ENCODE data around the gene LMX1A. TPM values are rescaled to one million over a fixed set of nuclear protein-coding genes. Genes with fewer than 3 reads are reported as not detected.

The LMX1A gene
- total RNA-seq, 1 donor from 2014 or later = not detected

DNA sequence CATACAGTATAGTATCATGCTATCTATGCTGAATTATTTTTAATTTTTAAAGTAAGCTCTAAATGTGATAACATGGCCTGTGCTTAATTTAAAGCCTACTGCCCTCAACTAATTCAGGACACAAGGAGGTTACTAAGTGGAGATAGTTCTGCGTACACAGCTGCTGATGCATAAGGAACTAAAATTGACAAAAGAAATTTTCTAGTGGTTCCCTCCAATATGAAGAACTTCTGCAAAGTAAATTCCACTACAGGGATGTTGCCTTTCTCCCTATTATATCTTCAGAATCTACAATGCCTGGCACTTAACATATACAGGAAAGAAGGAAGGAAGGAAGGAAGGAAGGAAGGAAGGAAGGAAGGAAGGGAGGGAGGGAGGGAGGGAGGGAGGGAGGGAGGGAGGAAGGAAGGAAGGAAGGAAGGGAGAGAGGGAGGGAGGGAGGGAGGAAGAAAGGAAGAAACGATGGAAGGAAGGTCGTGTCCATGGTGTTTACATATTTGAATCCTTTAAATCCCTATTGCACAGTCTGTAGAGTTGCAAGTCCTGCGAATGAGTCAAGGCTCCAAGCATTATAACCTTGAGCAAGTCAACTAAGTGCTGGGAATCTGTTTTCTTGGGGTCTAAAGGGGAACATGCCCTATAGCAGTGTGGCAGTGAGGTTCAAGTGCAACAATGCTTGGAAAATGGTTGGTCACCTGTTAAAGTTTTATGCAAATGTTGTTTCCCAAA lies 171.2 kb downstream of the LMX1A start:
- no peaks in the 10 kb centered on the region for H3K36me3 Mint-ChIP-seq (ENCODE audit: unreplicated experiment)
- peaks cover 12% of the 10 kb centered on the region for H3K9me3 Mint-ChIP-seq (ENCODE audit: unreplicated experiment)
- H3K4me1 Mint-ChIP-seq (ENCODE audit: unreplicated experiment) = no peaks in the 10 kb centered on the region
- H3K27me3 Mint-ChIP-seq (ENCODE audit: unreplicated experiment) = no peaks in the 10 kb centered on the region
- TF ChIP-seq, protein P1, sequence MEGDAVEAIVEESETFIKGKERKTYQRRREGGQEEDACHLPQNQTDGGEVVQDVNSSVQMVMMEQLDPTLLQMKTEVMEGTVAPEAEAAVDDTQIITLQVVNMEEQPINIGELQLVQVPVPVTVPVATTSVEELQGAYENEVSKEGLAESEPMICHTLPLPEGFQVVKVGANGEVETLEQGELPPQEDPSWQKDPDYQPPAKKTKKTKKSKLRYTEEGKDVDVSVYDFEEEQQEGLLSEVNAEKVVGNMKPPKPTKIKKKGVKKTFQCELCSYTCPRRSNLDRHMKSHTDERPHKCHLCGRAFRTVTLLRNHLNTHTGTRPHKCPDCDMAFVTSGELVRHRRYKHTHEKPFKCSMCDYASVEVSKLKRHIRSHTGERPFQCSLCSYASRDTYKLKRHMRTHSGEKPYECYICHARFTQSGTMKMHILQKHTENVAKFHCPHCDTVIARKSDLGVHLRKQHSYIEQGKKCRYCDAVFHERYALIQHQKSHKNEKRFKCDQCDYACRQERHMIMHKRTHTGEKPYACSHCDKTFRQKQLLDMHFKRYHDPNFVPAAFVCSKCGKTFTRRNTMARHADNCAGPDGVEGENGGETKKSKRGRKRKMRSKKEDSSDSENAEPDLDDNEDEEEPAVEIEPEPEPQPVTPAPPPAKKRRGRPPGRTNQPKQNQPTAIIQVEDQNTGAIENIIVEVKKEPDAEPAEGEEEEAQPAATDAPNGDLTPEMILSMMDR (IDR thresholded peaks at IDR 0.05) = no peak
- no peak overlapping the region for H3K4me3 Mint-ChIP-seq (ENCODE audit: unreplicated experiment)
- no peak for DNase-seq (ENCODE audit: extremely low spot score, unreplicated experiment)
- H3K27ac Mint-ChIP-seq (ENCODE audit: unreplicated experiment) = no peak overlapping the region

DNA sequence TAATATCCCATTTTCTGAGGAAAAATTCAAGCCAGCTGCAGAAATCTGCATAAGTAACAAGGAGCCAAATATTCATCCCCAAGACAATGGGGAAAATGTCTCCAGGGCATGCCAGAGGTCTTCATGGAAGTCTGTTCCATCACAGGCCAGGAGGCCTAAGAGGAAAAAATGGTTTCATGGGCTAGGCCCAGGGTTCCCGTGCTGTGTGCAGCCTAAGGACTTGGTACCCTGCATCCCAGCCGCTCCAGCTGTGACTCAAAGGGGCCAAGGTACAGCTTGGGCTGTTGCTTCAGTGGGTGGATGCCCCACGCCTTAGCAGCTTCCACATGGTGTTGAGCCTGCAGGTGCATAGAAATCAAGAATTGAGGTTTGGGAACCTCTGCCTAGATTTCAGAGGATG lies 173.5 kb downstream of the LMX1A start:
- Mint-ChIP-seq H3K27me3 (ENCODE audit: unreplicated experiment) (no peaks in the 10 kb centered on the region), H3K9me3 (ENCODE audit: unreplicated experiment) (peaks cover 12% of the 10 kb centered on the region), H3K4me1 (ENCODE audit: unreplicated experiment) (no peaks in the 10 kb centered on the region)

DNA sequence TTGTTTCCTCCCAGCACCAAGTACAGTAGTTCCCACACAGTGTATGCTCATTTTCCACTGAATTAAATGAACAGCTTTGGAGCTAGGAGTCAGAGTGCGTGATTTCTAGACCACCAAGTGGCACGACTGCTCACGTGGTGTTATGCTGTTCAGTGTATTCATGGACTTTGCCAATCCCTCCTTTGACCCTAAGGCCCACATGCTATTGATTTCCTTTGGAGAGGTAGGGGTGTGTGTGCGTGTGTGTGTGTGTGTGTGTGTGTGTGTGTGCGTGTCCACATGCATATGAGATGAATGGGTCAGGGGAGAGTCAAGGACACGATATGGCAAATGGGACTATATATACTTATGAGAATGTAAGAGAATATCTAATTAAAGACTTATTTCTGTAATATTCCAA lies 177.2 kb downstream of the LMX1A start:
- Mint-ChIP-seq H3K4me3 (ENCODE audit: unreplicated experiment) (no peak overlapping the region), H3K9me3 (ENCODE audit: unreplicated experiment) (peaks cover 12% of the 10 kb centered on the region), H3K27me3 (ENCODE audit: unreplicated experiment) (no peaks in the 10 kb centered on the region), H3K36me3 (ENCODE audit: unreplicated experiment) (no peaks in the 10 kb centered on the region), H3K27ac (ENCODE audit: unreplicated experiment) (no peak overlapping the region), H3K4me1 (ENCODE audit: unreplicated experiment) (no peaks in the 10 kb centered on the region)
- TF ChIP-seq, protein P1 (IDR thresholded peaks at IDR 0.05) = no peak
- DNase-seq (ENCODE audit: extremely low spot score, unreplicated experiment) = no peak

More for the DNA sequence above, 173.5 kb downstream of the LMX1A start:
- Mint-ChIP-seq H3K4me3 (ENCODE audit: unreplicated experiment) (no peak overlapping the region), H3K27ac (ENCODE audit: unreplicated experiment) (no peak overlapping the region), H3K36me3 (ENCODE audit: unreplicated experiment) (no peaks in the 10 kb centered on the region)
- TF ChIP-seq, protein P1 (IDR thresholded peaks at IDR 0.05) = no peak
- no peak for DNase-seq (ENCODE audit: extremely low spot score, unreplicated experiment)

DNA sequence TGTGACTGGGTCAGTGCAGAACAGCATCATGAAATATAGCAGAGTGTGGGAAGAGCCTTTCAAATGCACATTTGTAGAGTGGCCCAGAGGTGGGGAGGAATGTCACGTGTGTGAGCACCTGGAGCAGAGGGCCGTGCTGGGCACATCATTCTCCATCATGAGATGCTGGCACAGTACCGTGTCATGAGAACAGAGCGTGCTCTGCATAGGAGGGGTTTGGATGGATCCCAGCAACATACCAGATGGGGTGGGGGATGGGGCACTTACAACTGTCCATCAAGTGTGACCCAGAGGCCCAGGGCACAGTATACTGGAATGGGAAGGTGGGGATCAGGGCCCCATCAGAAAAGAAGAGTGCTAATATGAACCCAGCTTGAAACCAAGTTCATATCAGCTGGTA lies 182.0 kb downstream of the LMX1A start:
- TF ChIP-seq, protein P1 (IDR thresholded peaks at IDR 0.05) = no peak
- H3K27me3 Mint-ChIP-seq (ENCODE audit: unreplicated experiment) = no peaks in the 10 kb centered on the region
- no peaks in the 10 kb centered on the region for H3K4me1 Mint-ChIP-seq (ENCODE audit: unreplicated experiment)
- H3K9me3 Mint-ChIP-seq (ENCODE audit: unreplicated experiment) = no peaks in the 10 kb centered on the region
- H3K36me3 Mint-ChIP-seq (ENCODE audit: unreplicated experiment) = no peaks in the 10 kb centered on the region
- H3K27ac Mint-ChIP-seq (ENCODE audit: unreplicated experiment) = no peak overlapping the region
- no peak overlapping the region for H3K4me3 Mint-ChIP-seq (ENCODE audit: unreplicated experiment)
- DNase-seq (ENCODE audit: extremely low spot score, unreplicated experiment) = no peak

DNA sequence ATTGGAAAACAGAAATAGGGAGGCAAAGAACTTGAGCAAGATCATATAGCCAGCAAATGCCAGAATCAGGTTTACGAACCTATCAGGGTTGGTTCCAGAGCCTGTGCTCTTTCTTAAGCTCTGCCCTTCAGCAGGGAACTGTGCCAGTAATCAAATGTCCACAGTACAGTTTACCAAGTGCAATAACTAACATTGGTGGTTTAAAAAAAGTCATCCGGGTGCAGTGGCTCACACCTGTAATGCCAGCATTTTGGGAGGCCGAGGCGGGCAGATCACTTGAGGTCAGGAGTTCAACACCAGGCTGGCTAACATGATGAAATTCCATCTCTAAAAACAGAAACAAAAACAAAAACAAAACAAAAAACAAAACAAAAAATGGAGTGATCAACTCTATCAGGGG lies 182.7 kb downstream of the LMX1A start:
- Mint-ChIP-seq H3K27ac (ENCODE audit: unreplicated experiment) (no peak overlapping the region), H3K36me3 (ENCODE audit: unreplicated experiment) (no peaks in the 10 kb centered on the region), H3K4me3 (ENCODE audit: unreplicated experiment) (no peak overlapping the region), H3K4me1 (ENCODE audit: unreplicated experiment) (no peaks in the 10 kb centered on the region), H3K27me3 (ENCODE audit: unreplicated experiment) (no peaks in the 10 kb centered on the region), H3K9me3 (ENCODE audit: unreplicated experiment) (no peaks in the 10 kb centered on the region)
- TF ChIP-seq, protein P1 (IDR thresholded peaks at IDR 0.05) = no peak
- DNase-seq (ENCODE audit: extremely low spot score, unreplicated experiment) = no peak

All from osteocyte (in vitro differentiated cells).